HCT116 (cell line): ENCODE data around the gene STOML2. TPM values are rescaled to one million over a fixed set of nuclear protein-coding genes. Genes with fewer than 3 reads are reported as not detected.

Experiments
- ATAC-seq: fragments of 200-7000 bp; cut with Tn5 transposase; 2 replicates; pipeline ENCODE4 v1.9.1; 2020; ENCODE audit warnings: mild to moderate bottlenecking, moderate library complexity
- BruUV-seq: library from RNA; stranded (reverse); fragments of 400-500 nt; replicated peaks from 2 replicates; lab custom pipeline; 2021; lab: Mats Ljungman, UMichigan
- CTCF ChIA-PET: fragments of 300-600 bp; sonication (Branson Sonifier 250); formaldehyde crosslinking; loops from one replicate; lab custom pipeline; 2021; ENCODE audit warnings: antibody characterized with exemption; lab: Charles Lee
- POLR2A ChIA-PET: fragments of 300-600, 350-600 bp; sonication (Branson Sonifier 250); formaldehyde crosslinking; loops from one replicate; lab custom pipeline; 2021; ENCODE audit warnings: antibody characterized with exemption; lab: Charles Lee
- RAD21 ChIA-PET, 2 experiments: fragments of 300-600 bp; sonication (Branson Sonifier 250); formaldehyde crosslinking; loops; one replicate each; lab custom pipeline; 2023; ENCODE audit warnings: low total read pairs in 2 of 2; ENCODE audit not compliant: uncharacterized antibody in 2 of 2, unreplicated experiment in 2 of 2, low non-redundant PET in 1 of 2; lab: Charles Lee
- DNase-seq: peaks from one replicate; pipeline ENCODE4 v3.0.0-alpha.2; 2010; ENCODE audit warnings: low read depth, low spot score
- H2AFZ ChIP-seq: fragments of 200-600 bp; shearing (Covaris generic), sonication (generic); 2 replicates; pipeline ENCODE4 v1.6.1; 2017; ENCODE audit warnings: low read depth, mixed run types, mixed read lengths, antibody characterized with exemption, low read length; ENCODE audit not compliant: poor library complexity, severe bottlenecking
- H3K27ac ChIP-seq: 2 replicates; pipeline ENCODE4 v1.5.1; 2012; ENCODE audit warnings: low read depth, low read length
- H3K27me3 ChIP-seq: fragments of 200-600 bp; sonication (generic); 2 replicates; pipeline ENCODE4 v1.6.1; 2016; ENCODE audit warnings: mixed run types, low read length, mixed read lengths; ENCODE audit not compliant: insufficient read depth
- H3K36me3 ChIP-seq, 2 experiments: fragments of 200-500 bp in 1 of 2; fragments of 200-600 bp in 1 of 2; sonication (Bioruptor generic) in 1 of 2; sonication (generic) in 1 of 2; 2 replicates each; pipeline versions ENCODE4 v1.5.1 to v1.6.1; 2014 to 2016; ENCODE audit warnings: low read length in 2 of 2, inconsistent platforms in 1 of 2, mixed read lengths in 1 of 2, mixed run types in 1 of 2; ENCODE audit not compliant: insufficient read depth in 2 of 2, control insufficient read depth in 1 of 2
- H3K4me1 ChIP-seq, 2 experiments: fragments of 200-600 bp in 1 of 2; sonication (generic) in 1 of 2; 2 replicates each; pipeline versions ENCODE4 v1.5.1 to v1.6.1; 2012 to 2017; ENCODE audit warnings: low read length in 2 of 2, inconsistent platforms in 1 of 2, mild to moderate bottlenecking in 1 of 2, mixed read lengths in 1 of 2, mixed run types in 1 of 2, moderate library complexity in 1 of 2; ENCODE audit not compliant: insufficient read depth in 2 of 2, control insufficient read depth in 1 of 2
- H3K4me2 ChIP-seq: fragments of 200-600 bp; sonication (generic); 2 replicates; pipeline ENCODE4 v1.6.1; 2017; ENCODE audit warnings: mixed run types, low read length, mixed read lengths
- H3K4me3 ChIP-seq, 2 experiments: fragments of 200-600 bp in 1 of 2; sonication (generic) in 1 of 2; replicated peaks in 1 of 2; 2 replicates each; pipeline ENCODE4 v1.5.1; 2011 to 2016; ENCODE audit warnings: low read length in 2 of 2, control low read depth in 1 of 2, low read depth in 1 of 2, mild to moderate bottlenecking in 1 of 2, mixed read lengths in 1 of 2, mixed run types in 1 of 2
- H3K79me2 ChIP-seq: fragments of 200-600 bp; sonication (generic); 2 replicates; pipeline ENCODE4 v1.6.1; 2017; ENCODE audit warnings: mild to moderate bottlenecking, mixed run types, low read length, moderate library complexity, mixed read lengths; ENCODE audit not compliant: insufficient read depth
- H3K9ac ChIP-seq: fragments of 200-600 bp; sonication (generic); 2 replicates; pipeline ENCODE4 v1.6.1; 2016; ENCODE audit warnings: low read length, mixed read lengths
- H3K9me2 ChIP-seq: fragments of 200-600 bp; sonication (generic), shearing (Covaris generic); 2 replicates; pipeline ENCODE4 v1.6.1; 2017; ENCODE audit warnings: mixed run types, mild to moderate bottlenecking, moderate library complexity; ENCODE audit not compliant: insufficient read depth
- H3K9me3 ChIP-seq, 2 experiments: fragments of 200-500 bp in 1 of 2; fragments of 200-600 bp in 1 of 2; sonication (Bioruptor generic) in 1 of 2; sonication (generic) in 1 of 2; 2 replicates each; pipeline ENCODE4 v1.6.1; 2014 to 2017; ENCODE audit warnings: low read length in 2 of 2, mixed read lengths in 2 of 2, inconsistent platforms in 1 of 2, low read depth in 1 of 2, mild to moderate bottlenecking in 1 of 2, mixed run types in 1 of 2, moderate library complexity in 1 of 2; ENCODE audit not compliant: control insufficient read depth in 1 of 2, insufficient read depth in 1 of 2
- H4K20me1 ChIP-seq: fragments of 200-600 bp; sonication (generic), shearing (Covaris generic); 2 replicates; pipeline ENCODE4 v1.6.1; 2017; ENCODE audit warnings: mixed run types, mild to moderate bottlenecking, moderate library complexity; ENCODE audit not compliant: insufficient read depth
- CBX3 ChIP-seq: IDR thresholded peaks from 2 replicates; pipeline ENCODE4 v1.6.1; 2012; ENCODE audit warnings: low read depth
- EZH2phosphoT487 ChIP-seq: fragments of 200-600 bp; IDR thresholded peaks from 2 replicates; pipeline ENCODE4 v1.6.1; 2018; ENCODE audit warnings: antibody characterized with exemption, borderline replicate concordance
- JUND ChIP-seq: IDR thresholded peaks from 2 replicates; pipeline ENCODE4 v1.6.1; 2012
- POLR2A ChIP-seq: IDR thresholded peaks from 2 replicates; pipeline ENCODE4 v1.7.0; 2011; ENCODE audit warnings: borderline replicate concordance; ENCODE audit not compliant: insufficient read depth, insufficient read length; ENCODE audit errors: extremely low read depth
- POLR2AphosphoS5 ChIP-seq: IDR thresholded peaks from 2 replicates; pipeline ENCODE4 v1.6.1; 2011; ENCODE audit warnings: mild to moderate bottlenecking, low read depth, low read length, moderate library complexity
- SP1 ChIP-seq: IDR thresholded peaks from 2 replicates; pipeline ENCODE4 v1.6.1; 2012; ENCODE audit warnings: low read depth
- SRF ChIP-seq: IDR thresholded peaks from 2 replicates; pipeline ENCODE4 v1.6.1; 2012; ENCODE audit warnings: low read depth
- TCF7L2 ChIP-seq: IDR thresholded peaks from 2 replicates; pipeline ENCODE4 v1.7.0; 2011; ENCODE audit warnings: borderline replicate concordance, inconsistent platforms; ENCODE audit not compliant: insufficient read depth, insufficient read length; ENCODE audit errors: extremely low read depth
- ZNF274 ChIP-seq: fragments of 200-500 bp; sonication (Bioruptor generic); IDR thresholded peaks from 2 replicates; pipeline ENCODE4 v1.6.1; 2014; ENCODE audit warnings: mild to moderate bottlenecking, low read depth, low read length, inconsistent platforms
- intact Hi-C: fragments of 100-400 bp; cut with micrococcal nuclease; formaldehyde crosslinking; loops from 2 replicates; pipeline ENCODE4 v1.10.0; 2022
- total RNA-seq: library from RNA; stranded (reverse); gene quantifications from one replicate; pipeline ENCODE4 v1.2.1, GENCODE V29; 2021; ENCODE audit not compliant: unreplicated experiment
- TF ChIP-seq, protein P1 (sequence below), 3 experiments: fragments of 200-600 bp in 1 of 3; sonication (generic) in 1 of 3; IDR thresholded peaks in 2 of 3; conservative IDR thresholded peaks in 1 of 3; 2 replicates each; pipeline ENCODE4 v1.5.1; 2012 to 2017; ENCODE audit warnings: low read depth in 2 of 3, low read length in 2 of 3, antibody characterized with exemption in 1 of 3, borderline replicate concordance in 1 of 3, control low read depth in 1 of 3, mild to moderate bottlenecking in 1 of 3, mixed read lengths in 1 of 3, mixed run types in 1 of 3, moderate library complexity in 1 of 3; ENCODE audit not compliant: insufficient read depth in 1 of 3
- TF ChIP-seq, protein P2 (sequence below): IDR thresholded peaks from 2 replicates; pipeline ENCODE4 v1.6.1; 2012

The STOML2 gene
- total RNA-seq, 1 experiment from 2014 or later: 245 TPM

DNA sequence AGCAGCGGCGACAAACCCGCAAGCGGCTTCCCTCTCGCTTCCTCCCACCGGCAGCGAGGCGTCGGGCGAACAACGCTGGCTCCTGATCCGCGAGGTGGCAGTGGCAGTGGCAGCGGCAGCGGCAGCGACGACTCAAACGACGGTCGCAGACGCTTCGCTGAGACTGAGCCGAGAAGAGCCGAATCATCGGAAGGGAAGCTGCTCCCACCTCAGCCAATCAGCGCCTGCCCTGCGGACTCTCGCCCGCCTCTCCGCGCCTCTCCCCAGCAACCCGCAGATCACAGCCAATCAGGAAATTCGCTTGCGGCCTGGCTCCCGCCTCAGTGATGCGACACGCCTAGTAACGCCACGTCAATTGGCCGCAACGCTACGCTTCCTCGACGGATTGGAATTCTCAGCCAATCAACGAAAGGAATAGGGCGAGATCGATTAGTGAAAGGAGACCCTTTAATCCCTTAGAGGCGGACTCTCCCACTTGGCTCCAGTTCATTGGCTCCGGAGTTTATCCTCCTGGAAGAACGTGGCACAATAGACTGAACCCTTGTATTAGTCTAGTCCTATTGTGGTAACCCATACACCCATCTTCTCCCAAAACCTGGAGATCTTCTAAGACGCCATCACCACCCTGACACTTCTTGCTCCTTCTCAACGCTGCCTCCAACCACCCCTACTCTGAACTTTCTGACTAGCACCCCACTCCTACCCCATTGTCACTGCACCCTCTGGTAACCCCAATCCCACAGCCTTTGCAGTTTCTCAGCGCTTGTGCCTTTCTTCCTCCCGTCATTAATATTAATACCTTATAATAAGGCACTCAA is 30.3 kb downstream of the STOML2 start, which contains the start of gene VCP:
TSS of gene VCP (minus strand) at position 165 of the 818 bp plus-strand sequence. CDS start 272 bp downstream, outside the sequence.
- no peak for TF ChIP-seq EZH2phosphoT487
- TF ChIP-seq POLR2A: peak; percentile 82
- TF ChIP-seq POLR2AphosphoS5: peak; percentile 89
- intact Hi-C loops: loop anchor here (2.0 kb wide), 1 partner anchor 38 kb away; no protein-coding TSS in a partner anchor
- TSS peak; percentile 89 for BruUV-seq
- POLR2A ChIA-PET: interaction anchor here (0.6 to 1.8 kb wide), 10 partner anchors 8 to 618 kb away, joined by 3 to 11 read pairs (median 4); partner anchors contain the start of genes ATOSB and FANCG
- ATAC-seq (peak; percentile 89), DNase-seq (peak; percentile 99)
- RAD21 ChIA-PET: no interaction called here
- H4K20me1 ChIP-seq: peaks cover 24% of the 10 kb centered on the region; the same call in 1 of the 2 replicates
- H3K4me1 ChIP-seq: peaks cover 11 to 24% of the 10 kb centered on the region in 2 experiments
- peaks cover 64% of the 10 kb centered on the region for H3K79me2 ChIP-seq
- H3K27ac ChIP-seq: peak within 1 kb of the TSS; percentile 100
- peaks cover 11 to 60% of the 10 kb centered on the region in 2 experiments; a peak in 3 of 4 replicates for H3K36me3 ChIP-seq
- no peaks in the 10 kb centered on the region for H3K27me3 ChIP-seq
- CTCF ChIA-PET: interaction anchor here (0.5 to 2.9 kb wide), 7 partner anchors 22 to 1259 kb away, joined by 3 to 13 read pairs (median 3); partner anchors contain the start of genes ATOSB, DNAJB5 and PIGO
- no peaks in the 10 kb centered on the region for H3K9me3 ChIP-seq
- peak within 1 kb of the TSS; percentile 92 to 95 for H3K4me3 ChIP-seq
- H3K4me2 ChIP-seq: peak within 1 kb of the TSS; percentile 81
- H2AFZ ChIP-seq: no peak within 1 kb of the TSS
- H3K9ac ChIP-seq: peak within 1 kb of the TSS; percentile 97
- H3K9me2 ChIP-seq: no peaks in the 10 kb centered on the region

DNA sequence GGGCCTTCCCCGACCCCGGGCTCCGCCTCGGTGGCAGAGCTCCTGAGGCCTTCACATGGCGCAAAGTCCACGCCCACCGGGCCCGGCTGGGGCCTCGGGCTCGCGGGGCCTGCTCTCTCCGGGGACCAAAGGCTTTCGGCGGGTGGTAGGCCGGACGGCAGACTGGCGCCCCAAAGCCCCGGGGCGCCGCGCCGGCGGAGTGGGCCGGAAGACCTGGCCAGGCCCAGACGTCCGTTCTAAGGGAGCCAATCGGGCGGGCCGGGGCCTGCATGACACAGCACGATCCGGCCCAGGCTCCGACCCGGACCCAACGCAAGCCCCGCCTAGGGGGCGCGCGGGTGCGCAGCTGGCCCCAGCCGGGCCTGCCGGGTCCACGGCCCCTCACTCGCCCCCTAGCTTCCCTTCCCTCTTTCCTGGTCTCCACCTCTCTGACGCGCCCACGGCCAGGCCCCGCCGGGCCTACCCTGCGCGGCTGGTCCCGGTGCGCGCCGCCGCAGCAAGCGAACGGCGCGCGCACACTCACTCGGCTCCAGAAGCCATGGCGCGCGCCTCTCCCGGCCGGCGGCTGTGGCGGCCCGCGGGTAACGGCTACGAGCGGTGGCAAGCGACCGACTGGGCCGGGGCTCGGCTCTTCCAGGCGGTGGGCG is 31.0 kb downstream of the STOML2 start:
- H3K9me2 ChIP-seq: no peaks in the 10 kb centered on the region
- TF ChIP-seq ZNF274 (no peak), JUND (no peak), SP1 (no peak), TCF7L2 (no peak), SRF (no peak), CBX3 (no peak)
- TF ChIP-seq, protein P1, sequence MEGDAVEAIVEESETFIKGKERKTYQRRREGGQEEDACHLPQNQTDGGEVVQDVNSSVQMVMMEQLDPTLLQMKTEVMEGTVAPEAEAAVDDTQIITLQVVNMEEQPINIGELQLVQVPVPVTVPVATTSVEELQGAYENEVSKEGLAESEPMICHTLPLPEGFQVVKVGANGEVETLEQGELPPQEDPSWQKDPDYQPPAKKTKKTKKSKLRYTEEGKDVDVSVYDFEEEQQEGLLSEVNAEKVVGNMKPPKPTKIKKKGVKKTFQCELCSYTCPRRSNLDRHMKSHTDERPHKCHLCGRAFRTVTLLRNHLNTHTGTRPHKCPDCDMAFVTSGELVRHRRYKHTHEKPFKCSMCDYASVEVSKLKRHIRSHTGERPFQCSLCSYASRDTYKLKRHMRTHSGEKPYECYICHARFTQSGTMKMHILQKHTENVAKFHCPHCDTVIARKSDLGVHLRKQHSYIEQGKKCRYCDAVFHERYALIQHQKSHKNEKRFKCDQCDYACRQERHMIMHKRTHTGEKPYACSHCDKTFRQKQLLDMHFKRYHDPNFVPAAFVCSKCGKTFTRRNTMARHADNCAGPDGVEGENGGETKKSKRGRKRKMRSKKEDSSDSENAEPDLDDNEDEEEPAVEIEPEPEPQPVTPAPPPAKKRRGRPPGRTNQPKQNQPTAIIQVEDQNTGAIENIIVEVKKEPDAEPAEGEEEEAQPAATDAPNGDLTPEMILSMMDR (IDR thresholded peaks at IDR 0.05 in 2 of 3, conservative IDR thresholded peaks at IDR 0.05 in 1 of 3; ENCODE audit: borderline replicate concordance in 1 of 3, insufficient read depth in 1 of 3, low read depth in 2 of 3, low read length in 2 of 3): peak in 1 of 3 experiments; percentile 29; a peak in 1 of 6 replicates
- TF ChIP-seq, protein P2, sequence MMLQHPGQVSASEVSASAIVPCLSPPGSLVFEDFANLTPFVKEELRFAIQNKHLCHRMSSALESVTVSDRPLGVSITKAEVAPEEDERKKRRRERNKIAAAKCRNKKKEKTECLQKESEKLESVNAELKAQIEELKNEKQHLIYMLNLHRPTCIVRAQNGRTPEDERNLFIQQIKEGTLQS: no peak

More for the DNA sequence above, 31.0 kb downstream of the STOML2 start:
- ATAC-seq (peak; percentile 75), DNase-seq (peak; percentile 62)
- H2AFZ ChIP-seq: no peak overlapping the region
- ChIA-PET RAD21 (no interaction called here), CTCF (interaction anchor here (0.8 to 2.9 kb wide), 7 partner anchors 15 to 172 kb away, joined by 3 to 13 read pairs (median 3); partner anchors contain the start of genes ATOSB, DNAJB5 and PIGO), POLR2A (interaction anchor here (0.7 to 1.8 kb wide), 9 partner anchors 8 to 619 kb away, joined by 3 to 11 read pairs (median 3); partner anchors contain the start of genes ATOSB and FANCG)
- intact Hi-C loops: loop anchor here (2.0 kb wide), 1 partner anchor 39 kb away; no protein-coding TSS in a partner anchor
- H4K20me1 ChIP-seq: peaks cover 25% of the 10 kb centered on the region; the same call in 1 of the 2 replicates
- H3K9me3 ChIP-seq: no peaks in the 10 kb centered on the region
- peak overlapping the region; percentile 81 for H3K4me2 ChIP-seq
- H3K9ac ChIP-seq: peak overlapping the region; percentile 97
- H3K27me3 ChIP-seq: no peaks in the 10 kb centered on the region
- H3K27ac ChIP-seq: peak overlapping the region; percentile 100
- H3K4me1 ChIP-seq: peaks cover 11 to 24% of the 10 kb centered on the region in 2 experiments
- peaks cover 64% of the 10 kb centered on the region for H3K79me2 ChIP-seq
- no TSS peak for BruUV-seq
- peak overlapping the region; percentile 92 to 95 for H3K4me3 ChIP-seq
- H3K36me3 ChIP-seq: peaks cover 18 to 62% of the 10 kb centered on the region in 2 experiments
